GM19395 (cell line): ENCODE results near the gene THEM5.

Experiments used
- ATAC-seq: cut with Tn5 transposase; IDR thresholded peaks from one replicate; pipeline ENCODE4 v1.9.1; 2021; ENCODE audit warnings: mild to moderate bottlenecking, moderate library complexity; ENCODE audit not compliant: unreplicated experiment

Gene THEM5

GRCh38 chr1:151822404-151822803 lies 31.1 kb downstream of the THEM5 start:
- ATAC-seq = no peak

GRCh38 chr1:151820940-151821339 lies 32.6 kb downstream of the THEM5 start:
- ATAC-seq = no peak

GRCh38 chr1:151819976-151820623 lies 33.4 kb downstream of the THEM5 start:
- no peak for ATAC-seq

- ATAC-seq = no peak
Observed at GRCh38 chr1:151819227-151819835, 34.2 kb downstream of the THEM5 start.

- ATAC-seq = no peak
Observed at GRCh38 chr1:151817353-151817730, 36.2 kb downstream of the THEM5 start.

GRCh38 chr1:151816548-151817352 lies 36.8 kb downstream of the THEM5 start:
- ATAC-seq = no peak

GRCh38 chr1:151815716-151816327 lies 37.7 kb downstream of the THEM5 start:
- ATAC-seq = no peak

- no peak for ATAC-seq
Observed at GRCh38 chr1:151814971-151815545, 38.5 kb downstream of the THEM5 start.

GRCh38 chr1:151814426-151814825 lies 39.1 kb downstream of the THEM5 start:
- no peak for ATAC-seq

GRCh38 chr1:151813271-151813977 lies 40.1 kb downstream of the THEM5 start:
- ATAC-seq = no peak

GRCh38 chr1:151811181-151811580 lies 42.3 kb downstream of the THEM5 start:
- ATAC-seq = no peak

- no peak for ATAC-seq
Observed at GRCh38 chr1:151809985-151810556, 43.4 kb downstream of the THEM5 start.

GRCh38 chr1:151809290-151809984 lies 44.1 kb downstream of the THEM5 start:
- ATAC-seq = no peak

- no peak for ATAC-seq
Observed at GRCh38 chr1:151807766-151808165, 45.7 kb downstream of the THEM5 start.

GRCh38 chr1:151807131-151807530 lies 46.4 kb downstream of the THEM5 start:
- ATAC-seq = no peak

- no peak for ATAC-seq
Observed at GRCh38 chr1:151806170-151806569, 47.3 kb downstream of the THEM5 start.

- no peak for ATAC-seq
Observed at GRCh38 chr1:151805066-151805820, 48.3 kb downstream of the THEM5 start, which contains the start of gene LINGO4. Gene LINGO4 (minus strand): TSS chr1:151805419. CDS start chr1:151802704, 2,715 bp downstream.

GRCh38 chr1:151803915-151804314 lies 49.6 kb downstream of the THEM5 start:
- ATAC-seq = no peak

GRCh38 chr1:151803164-151803563 lies 50.3 kb downstream of the THEM5 start:
- ATAC-seq = no peak
